ENCODE results near the gene MOSPD3.
A peak's percentile ranks its signal among the peaks of the same experiment; 100 is the strongest.

Gene MOSPD3

GRCh38 chr7:100589341-100589947, 22.9 kb upstream of the MOSPD3 start:
- Histone ChIP-seq H3K27me3 (ENCODE audit: low read depth) (no peaks in the 10 kb centered on the region), H3K4me1 (peaks cover 4% of the 10 kb centered on the region), H3K9me3 (no peaks in the 10 kb centered on the region), H3K4me3 (no peak overlapping the region), H3K36me3 (replicated peaks) (no peaks in the 10 kb centered on the region)
- in situ Hi-C loops (cut with MboI; ENCODE audit: low sequenced_read_pairs) = no loop called here
- no peak for DNase-seq (ENCODE audit: low spot score in 2 of 2)

GRCh38 chr7:100590077-100590737, 22.1 kb upstream of the MOSPD3 start:
- DNase-seq (ENCODE audit: low spot score in 2 of 2) = no peak
- Histone ChIP-seq H3K27me3 (ENCODE audit: low read depth) (no peaks in the 10 kb centered on the region), H3K4me1 (no peaks in the 10 kb centered on the region), H3K9me3 (no peaks in the 10 kb centered on the region), H3K4me3 (no peak overlapping the region), H3K36me3 (replicated peaks) (no peaks in the 10 kb centered on the region)
- in situ Hi-C loops (cut with MboI; ENCODE audit: low sequenced_read_pairs) = no loop called here

- Histone ChIP-seq H3K9me3 (no peaks in the 10 kb centered on the region), H3K4me1 (no peaks in the 10 kb centered on the region), H3K4me3 (no peak overlapping the region), H3K36me3 (replicated peaks) (no peaks in the 10 kb centered on the region), H3K27me3 (ENCODE audit: low read depth) (no peaks in the 10 kb centered on the region)
- in situ Hi-C loops (cut with MboI; ENCODE audit: low sequenced_read_pairs) = no loop called here
- no peak for DNase-seq (ENCODE audit: low spot score in 2 of 2)
These were observed 20.7 kb upstream of the MOSPD3 start for GRCh38 chr7:100591596-100591995.

GRCh38 chr7:100595188-100595587, 17.2 kb upstream of the MOSPD3 start:
- no peak overlapping the region for H3K4me3 ChIP-seq
- H3K9me3 ChIP-seq = no peaks in the 10 kb centered on the region
- no peaks in the 10 kb centered on the region for H3K27me3 ChIP-seq (ENCODE audit: low read depth)
- no peaks in the 10 kb centered on the region for H3K36me3 ChIP-seq (replicated peaks)
- no peak for DNase-seq (ENCODE audit: low spot score in 2 of 2)
- H3K4me1 ChIP-seq = no peaks in the 10 kb centered on the region
- in situ Hi-C loops (cut with MboI; ENCODE audit: low sequenced_read_pairs) = no loop called here

GRCh38 chr7:100598425-100598824, 13.9 kb upstream of the MOSPD3 start:
- no peaks in the 10 kb centered on the region for H3K9me3 ChIP-seq
- H3K4me1 ChIP-seq = peaks cover 3% of the 10 kb centered on the region; the same call in 1 of the 2 replicates
- in situ Hi-C loops (cut with MboI; ENCODE audit: low sequenced_read_pairs) = no loop called here
- H3K36me3 ChIP-seq (replicated peaks) = no peaks in the 10 kb centered on the region
- H3K4me3 ChIP-seq = no peak overlapping the region
- DNase-seq (ENCODE audit: low spot score in 2 of 2) = no peak
- no peaks in the 10 kb centered on the region for H3K27me3 ChIP-seq (ENCODE audit: low read depth)

GRCh38 chr7:100599911-100600729, 12.2 kb upstream of the MOSPD3 start:
- peaks cover 7% of the 10 kb centered on the region for H3K4me1 ChIP-seq
- no peaks in the 10 kb centered on the region for H3K36me3 ChIP-seq (replicated peaks)
- H3K9me3 ChIP-seq = no peaks in the 10 kb centered on the region
- no peaks in the 10 kb centered on the region for H3K27me3 ChIP-seq (ENCODE audit: low read depth)
- DNase-seq (ENCODE audit: low spot score in 2 of 2) = no peak
- no peak overlapping the region for H3K4me3 ChIP-seq
- in situ Hi-C loops (cut with MboI; ENCODE audit: low sequenced_read_pairs) = no loop called here

GRCh38 chr7:100600730-100601038, 11.7 kb upstream of the MOSPD3 start:
- Histone ChIP-seq H3K27me3 (ENCODE audit: low read depth) (no peaks in the 10 kb centered on the region), H3K4me1 (peaks cover 7% of the 10 kb centered on the region)
- in situ Hi-C loops (cut with MboI; ENCODE audit: low sequenced_read_pairs) = no loop called here

GRCh38 chr7:100602889-100603725, 9.2 kb upstream of the MOSPD3 start:
- Histone ChIP-seq H3K4me3 (no peak overlapping the region), H3K4me1 (peaks cover 7% of the 10 kb centered on the region), H3K27me3 (ENCODE audit: low read depth) (no peaks in the 10 kb centered on the region), H3K36me3 (replicated peaks) (no peaks in the 10 kb centered on the region), H3K9me3 (no peaks in the 10 kb centered on the region)
- in situ Hi-C loops (cut with MboI; ENCODE audit: low sequenced_read_pairs) = no loop called here
- DNase-seq (ENCODE audit: low spot score in 2 of 2) = peak in 1 of 2 experiments; percentile 76

More at GRCh38 chr7:100600730-100601038, 11.7 kb upstream of the MOSPD3 start:
- no peak for DNase-seq (ENCODE audit: low spot score in 2 of 2)
- no peak overlapping the region for H3K4me3 ChIP-seq
- no peaks in the 10 kb centered on the region for H3K36me3 ChIP-seq (replicated peaks)
- no peaks in the 10 kb centered on the region for H3K9me3 ChIP-seq

GRCh38 chr7:100603726-100604027, 8.7 kb upstream of the MOSPD3 start:
- Histone ChIP-seq H3K9me3 (no peaks in the 10 kb centered on the region), H3K27me3 (ENCODE audit: low read depth) (no peaks in the 10 kb centered on the region), H3K36me3 (replicated peaks) (no peaks in the 10 kb centered on the region), H3K4me3 (peak overlapping the region; percentile 65), H3K4me1 (peaks cover 7% of the 10 kb centered on the region)
- in situ Hi-C loops (cut with MboI; ENCODE audit: low sequenced_read_pairs) = no loop called here
- DNase-seq (ENCODE audit: low spot score in 2 of 2) = peak in 1 of 2 experiments; percentile 39

- H3K9me3 ChIP-seq = no peaks in the 10 kb centered on the region
- no peaks in the 10 kb centered on the region for H3K27me3 ChIP-seq (ENCODE audit: low read depth)
- peak overlapping the region; percentile 65 for H3K4me3 ChIP-seq
- peak; percentile 74 to 91 for DNase-seq (ENCODE audit: low spot score in 2 of 2)
- in situ Hi-C loops (cut with MboI; ENCODE audit: low sequenced_read_pairs) = no loop called here
- no peaks in the 10 kb centered on the region for H3K36me3 ChIP-seq (replicated peaks)
- peaks cover 7% of the 10 kb centered on the region for H3K4me1 ChIP-seq
These were observed 8.0 kb upstream of the MOSPD3 start for GRCh38 chr7:100604028-100604975.

GRCh38 chr7:100604976-100605911, 7.1 kb upstream of the MOSPD3 start:
- Histone ChIP-seq H3K27me3 (ENCODE audit: low read depth) (no peaks in the 10 kb centered on the region), H3K4me3 (peak overlapping the region; percentile 65), H3K9me3 (no peaks in the 10 kb centered on the region), H3K36me3 (replicated peaks) (no peaks in the 10 kb centered on the region), H3K4me1 (peaks cover 7% of the 10 kb centered on the region)
- in situ Hi-C loops (cut with MboI; ENCODE audit: low sequenced_read_pairs) = no loop called here
- DNase-seq (ENCODE audit: low spot score in 2 of 2) = peak in 1 of 2 experiments; percentile 57

- H3K9me3 ChIP-seq = no peaks in the 10 kb centered on the region
- DNase-seq (ENCODE audit: low spot score in 2 of 2) = no peak
- no peaks in the 10 kb centered on the region for H3K27me3 ChIP-seq (ENCODE audit: low read depth)
- peaks cover 10% of the 10 kb centered on the region for H3K4me1 ChIP-seq
- H3K4me3 ChIP-seq = no peak overlapping the region
- in situ Hi-C loops (cut with MboI; ENCODE audit: low sequenced_read_pairs) = no loop called here
- no peaks in the 10 kb centered on the region for H3K36me3 ChIP-seq (replicated peaks)
These were observed 6.0 kb upstream of the MOSPD3 start for GRCh38 chr7:100606313-100606712.
